K562 (cell line): ENCODE measurements around the gene TSGA10IP.

Experiments
- CTCF ChIP-seq, 3 experiments: IDR thresholded peaks in 2 of 3; conservative IDR thresholded peaks in 1 of 3; 2 replicates each; pipeline ENCODE4 v1.5.1; 2011 to 2012; ENCODE audit warnings: low read length in 3 of 3, mild to moderate bottlenecking in 3 of 3, control low read depth in 2 of 3, improper control_type of control experiment in 1 of 3, inconsistent platforms in 1 of 3, low read depth in 1 of 3, mixed read lengths in 1 of 3, moderate library complexity in 1 of 3; ENCODE audit not compliant: insufficient read depth in 2 of 3
- EZH2 ChIP-seq: IDR thresholded peaks from 2 replicates; pipeline ENCODE4 v1.6.1; 2012; ENCODE audit warnings: low read depth, mild to moderate bottlenecking, inconsistent platforms, low read length, borderline replicate concordance
- MAFG ChIP-seq: fragments of 450-650 bp; conservative IDR thresholded peaks from 2 replicates; pipeline ENCODE4 v1.6.1; 2016; ENCODE audit warnings: missing genetic modification characterization, missing compliant biosample characterization
- ZC3H4 ChIP-seq: sonication (generic); formaldehyde crosslinking; IDR thresholded peaks from 2 replicates; pipeline ENCODE4 v1.9.0; 2021; ENCODE audit warnings: missing genetic modification reagents, borderline replicate concordance

DNA sequence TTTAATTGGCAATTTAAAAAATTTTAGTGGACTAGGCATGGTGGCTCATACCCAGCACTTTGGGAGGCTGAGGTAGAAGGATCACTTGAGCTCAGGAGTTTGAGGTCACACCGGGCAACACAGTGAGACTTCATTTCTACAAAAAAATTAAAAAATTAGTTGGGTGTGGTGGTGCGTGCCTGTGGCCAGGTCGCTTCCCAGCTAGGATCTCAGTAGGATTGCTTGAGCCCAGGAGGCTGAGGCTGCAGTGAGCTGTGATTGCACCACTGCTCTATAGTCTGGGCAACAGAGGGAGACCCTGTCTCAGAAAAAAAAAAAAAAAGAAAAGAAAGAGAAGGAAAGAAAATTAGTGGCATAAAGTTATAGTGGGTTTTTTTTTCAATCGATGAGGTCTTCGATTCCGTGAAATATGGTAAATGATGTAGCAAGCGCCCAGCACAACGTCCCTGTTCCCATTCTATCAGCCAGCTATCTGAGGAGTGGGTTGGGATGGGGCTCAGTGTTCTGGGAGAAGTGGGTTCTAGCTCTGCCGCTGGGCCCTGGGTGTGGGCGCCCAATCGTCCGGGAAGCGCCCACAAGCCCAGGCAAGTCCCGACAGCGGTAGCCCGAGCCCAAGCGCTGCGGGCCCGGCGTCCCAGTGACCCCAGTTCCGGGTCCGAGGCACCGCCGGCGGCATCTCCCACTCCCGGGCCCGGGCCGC lies 46.5 kb upstream of the TSGA10IP start:
- TF ChIP-seq ZC3H4 (CRISPR knock-in tag): no peak
- TF ChIP-seq CTCF (IDR thresholded peaks at IDR 0.05 in 2 of 3, conservative IDR thresholded peaks at IDR 0.05 in 1 of 3; ENCODE audit: insufficient read depth in 2 of 3, low read depth in 1 of 3, low read length in 3 of 3): no peak
- no peak for TF ChIP-seq EZH2
- no peak for TF ChIP-seq MAFG (tag)
